GM12891 (cell line): ENCODE measurements around the gene SLC44A1.

Experiments
- DNase-seq: peaks from one replicate; pipeline ENCODE4 v3.0.0; 2011; ENCODE audit warnings: low spot score; ENCODE audit not compliant: insufficient read length
- FAIRE-seq: peaks from 2 replicates; lab custom pipeline; 2011; peaks lifted over from hg19 to GRCh38; lab: Jason Lieb, UNC
- PAX5 ChIP-seq: IDR thresholded peaks from 2 replicates; pipeline ENCODE4 v1.6.1; 2011; ENCODE audit warnings: low read length, moderate library complexity, mild to moderate bottlenecking; ENCODE audit not compliant: insufficient read depth, severe bottlenecking
- POLR2A ChIP-seq: IDR thresholded peaks from 2 replicates; pipeline ENCODE4 v1.6.1; 2011; ENCODE audit warnings: low read depth, low read length, control low read depth
- POLR2AphosphoS5 ChIP-seq: IDR thresholded peaks from 2 replicates; pipeline ENCODE4 v1.6.1; 2011; ENCODE audit warnings: low read depth, low read length, control low read depth
- POU2F2 ChIP-seq: IDR thresholded peaks from 2 replicates; pipeline ENCODE4 v1.6.1; 2011; ENCODE audit warnings: low read depth, mild to moderate bottlenecking, control low read depth, low read length, moderate library complexity
- SPI1 ChIP-seq: IDR thresholded peaks from 2 replicates; pipeline ENCODE4 v1.6.1; 2011; ENCODE audit warnings: low read depth, low read length, control low read depth
- TAF1 ChIP-seq: IDR thresholded peaks from 2 replicates; pipeline ENCODE4 v1.6.1; 2011; ENCODE audit warnings: low read depth, low read length, control low read depth

SLC44A1 gene

DNA sequence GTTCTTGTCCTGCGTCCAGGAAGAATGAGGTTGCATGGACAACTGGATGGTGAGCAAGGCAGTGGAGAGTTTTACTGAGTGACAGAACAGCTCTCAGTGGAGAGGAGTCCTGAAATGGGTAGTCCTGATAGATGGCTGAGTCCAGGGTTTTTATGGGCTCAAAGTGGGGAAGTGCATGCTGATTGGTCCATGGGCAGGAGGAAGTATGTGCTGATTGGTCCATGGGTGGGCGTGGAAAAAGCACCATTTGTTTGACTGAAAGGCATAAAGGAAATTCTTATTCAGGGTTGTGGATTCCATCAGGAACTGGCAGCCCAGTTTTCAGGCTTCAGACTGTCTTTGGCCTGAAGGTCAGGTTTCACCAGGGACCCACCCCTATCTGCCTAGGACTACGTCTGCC is 214.0 kb downstream of the SLC44A1 start:
- TF ChIP-seq POU2F2 (no peak), SPI1 (peak; percentile 17; the same call in 1 of the 2 replicates)
- no peak for DNase-seq
- FAIRE-seq: no peak

DNA sequence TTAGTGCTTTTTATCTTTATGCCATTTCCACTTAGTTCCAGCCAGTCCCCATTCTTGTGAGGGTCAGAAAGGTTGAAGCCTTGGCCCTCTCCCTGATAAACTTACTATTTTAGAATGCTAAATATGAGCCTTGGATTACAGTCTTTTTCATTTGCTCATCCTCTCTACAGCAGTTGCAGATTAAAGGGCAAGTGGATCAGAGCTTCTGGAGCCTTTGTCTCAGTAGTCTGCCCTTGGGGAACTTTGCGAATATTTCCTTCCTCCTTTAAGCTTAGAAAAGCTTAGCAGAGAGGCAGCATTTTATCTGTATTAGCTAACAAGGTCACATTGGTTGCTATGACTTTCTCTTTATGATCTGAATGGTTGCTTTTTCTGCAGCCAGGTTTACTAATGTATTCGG is 214.9 kb downstream of the SLC44A1 start:
- TF ChIP-seq POLR2A (no peak), POU2F2 (no peak), SPI1 (no peak), PAX5 (no peak), TAF1 (no peak), POLR2AphosphoS5 (no peak)
- FAIRE-seq: no peak
- DNase-seq: no peak

DNA sequence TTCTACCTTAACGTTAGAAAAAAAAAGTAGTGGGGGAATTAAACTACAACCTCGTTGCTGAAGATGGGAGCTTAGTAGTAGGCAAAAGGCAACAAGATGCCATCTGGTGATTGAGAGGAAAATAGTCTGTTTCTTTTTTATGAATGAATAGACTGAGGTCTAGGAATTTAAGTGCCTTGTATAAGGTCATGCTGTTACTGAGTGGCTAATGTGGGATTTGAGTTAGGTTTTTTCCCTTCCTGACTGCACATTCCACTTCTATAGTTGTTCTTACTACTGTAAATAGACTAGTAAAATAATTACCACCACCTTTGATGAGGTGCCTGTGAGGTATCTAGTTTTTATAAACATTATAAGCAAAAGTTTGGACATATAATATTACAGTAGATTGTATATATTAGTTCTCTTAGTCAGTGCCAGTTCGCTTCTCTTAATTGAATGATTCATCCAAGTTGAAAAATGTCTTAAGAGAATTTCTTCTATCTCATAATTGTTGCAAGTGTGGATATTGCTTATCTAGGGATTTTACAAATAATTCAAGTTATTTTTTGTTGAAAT is 222.5 kb downstream of the SLC44A1 start:
- FAIRE-seq (no peak), DNase-seq (no peak)
- no peak for TF ChIP-seq SPI1
- no peak for TF ChIP-seq POLR2A
- no peak for TF ChIP-seq POLR2AphosphoS5
- no peak for TF ChIP-seq TAF1
- TF ChIP-seq PAX5: no peak
- no peak for TF ChIP-seq POU2F2

DNA sequence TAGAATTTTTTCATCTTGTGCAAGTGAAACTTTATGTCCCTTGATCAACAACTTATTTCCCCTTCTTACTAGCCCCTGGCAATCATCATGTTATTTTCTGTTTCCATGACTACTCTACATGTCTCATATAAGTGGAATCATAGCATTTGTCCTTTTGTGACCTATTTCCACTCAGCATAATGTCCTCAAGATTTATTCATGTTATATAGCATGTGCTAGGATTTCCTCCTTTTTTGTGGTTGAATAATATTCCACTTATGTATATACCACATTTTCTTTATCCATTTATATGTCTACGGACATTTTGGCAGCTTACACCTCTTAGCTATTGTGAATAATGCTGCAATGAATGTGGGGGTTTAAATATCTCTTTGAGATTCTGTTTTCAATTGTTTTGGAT is 224.4 kb downstream of the SLC44A1 start:
- FAIRE-seq: no peak
- TF ChIP-seq PAX5: no peak
- no peak for TF ChIP-seq TAF1
- TF ChIP-seq POLR2AphosphoS5: no peak
- no peak for TF ChIP-seq SPI1
- no peak for TF ChIP-seq POLR2A
- TF ChIP-seq POU2F2: no peak

DNA sequence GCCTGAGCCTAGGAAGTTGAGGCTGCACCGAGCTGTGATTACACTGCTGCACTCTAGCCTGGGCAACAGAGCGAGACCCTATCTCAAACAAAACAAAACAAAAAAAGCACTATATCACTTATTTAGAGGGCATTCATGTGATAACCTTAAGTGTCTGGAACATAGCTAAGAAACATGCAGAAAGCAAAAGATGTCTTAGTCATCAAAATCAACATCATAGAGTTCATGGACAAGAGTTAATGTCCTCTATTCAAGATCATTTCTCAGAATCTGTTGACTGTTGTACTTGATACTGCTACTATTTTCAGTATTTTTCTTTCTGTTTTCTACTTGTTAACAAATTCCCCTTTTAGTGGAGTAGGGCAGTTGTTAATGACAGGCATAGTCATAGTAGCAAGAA is 228.8 kb downstream of the SLC44A1 start:
- FAIRE-seq (no peak), DNase-seq (no peak)
- TF ChIP-seq POLR2A: no peak
- no peak for TF ChIP-seq TAF1
- no peak for TF ChIP-seq SPI1
- no peak for TF ChIP-seq POU2F2
- no peak for TF ChIP-seq PAX5
- no peak for TF ChIP-seq POLR2AphosphoS5

More for the DNA sequence above, 224.4 kb downstream of the SLC44A1 start:
- no peak for DNase-seq

DNA sequence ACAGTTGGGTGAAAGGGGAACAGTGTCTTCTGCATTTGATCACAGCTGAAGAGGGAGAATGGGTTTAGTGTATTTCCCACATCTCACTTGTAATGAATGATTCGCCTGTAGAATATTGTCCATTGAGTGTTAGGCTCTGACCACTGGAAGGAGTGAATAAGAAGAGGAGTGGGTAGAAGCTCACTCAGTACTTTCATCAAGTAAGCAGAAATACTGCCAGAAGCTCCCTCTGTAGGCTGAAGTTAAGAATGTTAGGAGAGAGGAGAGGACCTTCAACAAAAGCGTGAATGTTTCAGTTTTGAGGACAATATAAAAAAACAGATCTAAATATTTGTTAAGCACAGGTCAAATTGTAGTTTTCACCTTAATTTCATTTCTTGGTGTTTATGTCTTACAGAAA is 230.9 kb downstream of the SLC44A1 start:
- FAIRE-seq: no peak
- TF ChIP-seq POLR2AphosphoS5 (no peak), PAX5 (no peak), POU2F2 (no peak)
- DNase-seq: no peak

DNA sequence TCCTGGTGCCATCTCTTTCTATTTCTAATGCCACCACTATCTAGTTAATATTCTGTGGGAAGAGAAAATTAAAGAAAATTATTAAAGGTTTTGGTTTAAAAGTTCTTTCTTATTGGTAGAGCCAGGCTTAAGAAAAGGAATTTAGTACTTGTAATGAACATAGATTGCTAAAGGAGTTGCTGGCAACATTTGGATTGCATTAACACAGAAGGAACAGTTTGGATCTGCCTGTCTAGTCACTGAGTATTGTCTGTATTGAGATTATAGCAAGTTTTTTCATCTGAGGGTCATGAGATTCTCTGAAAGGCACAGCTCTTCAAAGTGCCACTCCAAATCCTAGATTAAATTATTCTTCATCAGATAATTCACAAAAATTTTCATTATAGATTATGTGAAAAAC is 235.4 kb downstream of the SLC44A1 start:
- FAIRE-seq (no peak), DNase-seq (no peak)
- TF ChIP-seq POLR2AphosphoS5 (no peak), TAF1 (no peak), PAX5 (no peak), SPI1 (no peak)

DNA sequence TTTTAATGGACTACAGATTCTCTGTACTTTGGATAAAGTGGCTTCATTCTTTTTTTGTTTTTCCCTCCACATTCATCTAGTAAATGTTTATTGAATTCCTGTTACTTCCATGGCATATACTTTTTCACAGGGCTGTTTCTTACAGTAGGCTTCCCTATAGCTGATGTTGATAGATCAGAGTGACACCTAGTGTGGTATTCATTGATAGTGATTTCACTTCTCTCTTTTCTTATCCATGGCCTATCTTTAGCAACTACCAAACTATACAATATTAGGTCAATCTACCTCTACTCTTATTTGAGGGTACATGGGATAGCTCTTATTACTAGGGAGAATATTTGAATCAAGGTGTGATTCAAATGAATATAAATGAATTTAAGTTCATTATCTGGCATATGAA is 239.2 kb downstream of the SLC44A1 start:
- DNase-seq: no peak
- TF ChIP-seq SPI1 (peak; percentile 73), PAX5 (no peak)
- peak; percentile 76 for FAIRE-seq

DNA sequence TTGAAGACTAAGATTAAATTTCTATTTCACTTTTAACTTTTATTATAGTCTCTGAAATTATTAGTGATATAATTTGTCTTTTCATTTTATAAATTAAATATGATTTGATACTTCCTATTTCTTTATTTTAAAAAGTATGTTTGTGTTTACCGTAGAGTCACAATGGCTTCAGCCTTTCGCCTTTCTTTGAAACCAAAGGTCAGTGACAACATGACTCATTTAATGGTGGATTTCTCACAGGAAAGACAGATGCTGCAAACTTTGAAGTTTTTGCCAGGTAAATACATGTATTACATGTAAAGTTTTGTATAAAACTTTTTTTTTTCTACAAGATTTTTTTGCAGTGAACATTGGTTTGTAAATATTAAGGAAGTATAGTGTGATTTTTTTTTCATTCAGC is 239.8 kb downstream of the SLC44A1 start:
- DNase-seq: no peak
- TF ChIP-seq SPI1: no peak
- no peak for TF ChIP-seq POLR2A
- TF ChIP-seq TAF1: no peak
- no peak for TF ChIP-seq POLR2AphosphoS5
- FAIRE-seq: no peak

DNA sequence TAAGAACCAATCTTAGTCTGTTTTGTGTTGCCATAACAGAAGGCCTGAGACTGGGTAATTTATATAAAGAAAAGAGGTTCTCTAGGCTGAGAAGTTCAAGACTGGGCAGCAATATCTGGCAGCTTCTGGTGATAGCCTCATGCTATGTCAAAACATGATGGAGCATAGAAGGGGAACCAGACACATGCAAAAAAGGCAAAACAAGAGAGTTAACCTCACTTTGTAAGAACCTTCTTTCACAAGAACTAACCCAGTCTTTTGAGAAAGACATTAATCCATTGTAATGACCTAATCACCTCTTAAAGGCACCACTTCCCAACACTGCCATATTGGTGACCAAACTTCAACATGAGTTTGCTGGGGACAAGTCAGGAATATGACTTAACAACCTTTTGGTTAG is 240.7 kb downstream of the SLC44A1 start:
- no peak for FAIRE-seq
- DNase-seq: no peak
- TF ChIP-seq SPI1 (no peak), POLR2AphosphoS5 (no peak), POLR2A (no peak), POU2F2 (no peak), TAF1 (no peak), PAX5 (no peak)
